Measurements from ENCODE around the gene NPY. TPM values are rescaled to one million over a fixed set of nuclear protein-coding genes. Genes with fewer than 3 reads are reported as not detected.

Gene NPY
- total RNA-seq, 4 donors from 2014 or later, result 2.9 TPM; not detected in 3

- H3K4me3 ChIP-seq, result no peak overlapping the region
- no peaks in the 10 kb centered on the region for H3K4me1 ChIP-seq
- no peak for DNase-seq
- TF ChIP-seq CTCF (IDR thresholded peaks at IDR 0.05) (no peak), POLR2A (IDR thresholded peaks at IDR 0.05) (no peak)
- no peak overlapping the region for H3K27ac ChIP-seq
- H3K36me3 ChIP-seq, result no peaks in the 10 kb centered on the region
- no peaks in the 10 kb centered on the region for H3K9me3 ChIP-seq
- H3K27me3 ChIP-seq, result no peaks in the 10 kb centered on the region
- intact Hi-C loops (cut with DNase I; ENCODE audit: low total_unique reads), result no loop called here
Measured at GRCh38 chr7:24312588-24312987, 28.6 kb downstream of the NPY start.

GRCh38 chr7:24313777-24314176 lies 29.8 kb downstream of the NPY start:
- Histone ChIP-seq H3K4me3 (no peak overlapping the region), H3K27ac (no peak overlapping the region), H3K9me3 (no peaks in the 10 kb centered on the region), H3K4me1 (no peaks in the 10 kb centered on the region), H3K27me3 (no peaks in the 10 kb centered on the region), H3K36me3 (no peaks in the 10 kb centered on the region)
- TF ChIP-seq CTCF (IDR thresholded peaks at IDR 0.05), result no peak
- no peak for TF ChIP-seq POLR2A (IDR thresholded peaks at IDR 0.05)
- intact Hi-C loops (cut with DNase I; ENCODE audit: low total_unique reads), result no loop called here
- no peak for DNase-seq

GRCh38 chr7:24316340-24316739 lies 32.4 kb downstream of the NPY start:
- H3K4me1 ChIP-seq, result no peaks in the 10 kb centered on the region
- DNase-seq, result no peak
- intact Hi-C loops (cut with DNase I; ENCODE audit: low total_unique reads), result no loop called here
- H3K36me3 ChIP-seq, result no peaks in the 10 kb centered on the region
- no peak overlapping the region for H3K27ac ChIP-seq
- no peak for TF ChIP-seq CTCF (IDR thresholded peaks at IDR 0.05)
- TF ChIP-seq POLR2A (IDR thresholded peaks at IDR 0.05), result no peak
- no peak overlapping the region for H3K4me3 ChIP-seq
- H3K27me3 ChIP-seq, result no peaks in the 10 kb centered on the region
- no peaks in the 10 kb centered on the region for H3K9me3 ChIP-seq

- TF ChIP-seq CTCF (IDR thresholded peaks at IDR 0.05) (no peak), POLR2A (IDR thresholded peaks at IDR 0.05) (no peak)
- Histone ChIP-seq H3K36me3 (no peaks in the 10 kb centered on the region), H3K9me3 (no peaks in the 10 kb centered on the region), H3K27ac (no peak overlapping the region), H3K27me3 (no peaks in the 10 kb centered on the region), H3K4me1 (no peaks in the 10 kb centered on the region), H3K4me3 (no peak overlapping the region)
- intact Hi-C loops (cut with DNase I; ENCODE audit: low total_unique reads), result no loop called here
- no peak for DNase-seq
Measured at GRCh38 chr7:24318326-24318725, 34.3 kb downstream of the NPY start.

- Histone ChIP-seq H3K4me1 (no peaks in the 10 kb centered on the region), H3K36me3 (no peaks in the 10 kb centered on the region), H3K9me3 (no peaks in the 10 kb centered on the region), H3K4me3 (no peak overlapping the region), H3K27me3 (no peaks in the 10 kb centered on the region), H3K27ac (no peak overlapping the region)
- intact Hi-C loops (cut with DNase I; ENCODE audit: low total_unique reads), result no loop called here
- no peak for TF ChIP-seq POLR2A (IDR thresholded peaks at IDR 0.05)
- TF ChIP-seq CTCF (IDR thresholded peaks at IDR 0.05), result no peak
- no peak for DNase-seq
Measured at GRCh38 chr7:24319209-24319608, 35.2 kb downstream of the NPY start.
